Hindlimb muscle (tissue), 1 donor: ENCODE results near the gene SLC6A13. TPM values are rescaled to one million over a fixed set of nuclear protein-coding genes. Genes with fewer than 3 reads are reported as not detected.
"Not testable (repeated sequence)": the region's sequence is repeated elsewhere in the genome, so short reads cannot be mapped to it uniquely, and the experiment has no call there.

Experiments
- DNase-seq: peaks from one replicate; pipeline ENCODE4 v3.0.0-alpha.2; 2013
- polyA plus RNA-seq: library from polyadenylated mRNA; unstranded; fragments of 120-200 nt; gene quantifications from one replicate; pipeline ENCODE4 v1.2.1, GENCODE V29; 2013; ENCODE audit not compliant: insufficient read length

The SLC6A13 gene
- 6.3 TPM for polyA plus RNA-seq

- DNase-seq: no peak
Observed at GRCh38 chr12:262817-263216, at the start of gene SLC6A13. SLC6A13 (minus strand) TSS chr12:262836; CDS start chr12:260052, 2,784 bp downstream.

- DNase-seq: no peak
Observed at GRCh38 chr12:308511-308910, 45.9 kb upstream of the SLC6A13 start.

- no peak for DNase-seq
Observed at GRCh38 chr12:307406-307805, 44.8 kb upstream of the SLC6A13 start.

- DNase-seq: no peak
Observed at GRCh38 chr12:304805-305204, 42.2 kb upstream of the SLC6A13 start.

GRCh38 chr12:302766-303165 is 40.1 kb upstream of the SLC6A13 start:
- not testable (repeated sequence) for DNase-seq

GRCh38 chr12:300166-300565 is 37.5 kb upstream of the SLC6A13 start:
- DNase-seq: not testable (repeated sequence)

GRCh38 chr12:299511-299910 is 36.9 kb upstream of the SLC6A13 start:
- not testable (repeated sequence) for DNase-seq

- not testable (repeated sequence) for DNase-seq
Observed at GRCh38 chr12:298059-298458, 35.4 kb upstream of the SLC6A13 start.

GRCh38 chr12:295132-295531 is 32.5 kb upstream of the SLC6A13 start:
- no peak for DNase-seq

GRCh38 chr12:293199-293598 is 30.6 kb upstream of the SLC6A13 start:
- no peak for DNase-seq

GRCh38 chr12:292186-292585 is 29.6 kb upstream of the SLC6A13 start:
- DNase-seq: no peak

GRCh38 chr12:291153-291723 is 28.6 kb upstream of the SLC6A13 start:
- no peak for DNase-seq

GRCh38 chr12:288687-289086 is 26.1 kb upstream of the SLC6A13 start:
- no peak for DNase-seq

GRCh38 chr12:286531-287300 is 24.1 kb upstream of the SLC6A13 start:
- no peak for DNase-seq

- DNase-seq: no peak
Observed at GRCh38 chr12:278046-278445, 15.4 kb upstream of the SLC6A13 start.

GRCh38 chr12:275812-276211 is 13.2 kb upstream of the SLC6A13 start:
- no peak for DNase-seq

GRCh38 chr12:273382-273781 is 10.7 kb upstream of the SLC6A13 start:
- no peak for DNase-seq

GRCh38 chr12:272942-273341 is 10.3 kb upstream of the SLC6A13 start:
- DNase-seq: no peak

- peak; percentile 37 for DNase-seq
Observed at GRCh38 chr12:271161-271560, 8.5 kb upstream of the SLC6A13 start.

- DNase-seq: no peak
Observed at GRCh38 chr12:269191-269590, 6.6 kb upstream of the SLC6A13 start.

- DNase-seq: no peak
Observed at GRCh38 chr12:268483-268840, 5.8 kb upstream of the SLC6A13 start.

- DNase-seq: no peak
Observed at GRCh38 chr12:267581-268482, 5.2 kb upstream of the SLC6A13 start.

GRCh38 chr12:265096-265495 is 2.5 kb upstream of the SLC6A13 start:
- DNase-seq: no peak
